SK-N-SH treated with all-trans-retinoic acid at 6 μM for 48 hours (cell line): Measurements from ENCODE around the gene PARM1.

Experiments
- CREB5 ChIP-seq: fragments of 250-450 bp; sonication (Bioruptor Pico); IDR thresholded peaks from 2 replicates; pipeline ENCODE4 v1.5.1; 2020; ENCODE audit warnings: low read depth, mild to moderate bottlenecking, moderate library complexity
- OSR1 ChIP-seq: fragments of 250-450 bp; sonication (Bioruptor Pico); IDR thresholded peaks from 2 replicates; pipeline ENCODE4 v1.8.0; 2022; ENCODE audit warnings: moderate library complexity, mild to moderate bottlenecking, inconsistent platforms
- ZFP3 ChIP-seq: fragments of 250-450 bp; sonication (Bioruptor Pico); IDR thresholded peaks from 2 replicates; pipeline ENCODE4 v1.5.0; 2020; ENCODE audit warnings: mild to moderate bottlenecking, moderate library complexity

- TF ChIP-seq CREB5 (no peak), OSR1 (CRISPR knock-in tag) (no peak), ZFP3 (CRISPR knock-in tag) (no peak)
Measured at GRCh38 chr4:74970577-74970976, 37.7 kb downstream of the PARM1 start.
